SU-DHL-6 (cell line): ENCODE results near the gene XRN2.

Source experiments
- CTCF ChIP-seq: fragments of 200-600 bp; sonication (generic); IDR thresholded peaks from one replicate; pipeline ENCODE4 v1.5.1; 2017; ENCODE audit warnings: antibody characterized with exemption, mild to moderate bottlenecking, low read length, moderate library complexity; ENCODE audit not compliant: insufficient read depth, poor library complexity, severe bottlenecking
- EZH2phosphoT487 ChIP-seq: fragments of 200-600 bp; sonication (generic), shearing (Covaris generic); conservative IDR thresholded peaks from 2 replicates; pipeline ENCODE4 v1.6.1; 2018; ENCODE audit warnings: mild to moderate bottlenecking, antibody characterized with exemption, low read length, moderate library complexity, mixed read lengths

GRCh38 chr20:21377701-21378100 lies 74.6 kb downstream of the XRN2 start:
- TF ChIP-seq CTCF (no peak), EZH2phosphoT487 (no peak)
